Karpas-422 (cell line): ENCODE measurements around the gene KIAA0040. TPM values are rescaled to one million over a fixed set of nuclear protein-coding genes. Genes with fewer than 3 reads are reported as not detected.

Experiments
- DNase-seq: peaks from one replicate; pipeline ENCODE4 v3.0.0-alpha.2; 2015
- H2AFZ ChIP-seq: fragments of 200-600 bp; sonication (generic); 2 replicates; pipeline ENCODE4 v1.6.1; 2014; ENCODE audit warnings: antibody characterized with exemption, low read length, mixed read lengths
- H3K27ac ChIP-seq: fragments of 200-600 bp; sonication (generic); 2 replicates; pipeline ENCODE4 v1.5.1; 2014; ENCODE audit warnings: mild to moderate bottlenecking, low read length, moderate library complexity
- H3K27me3 ChIP-seq: fragments of 200-600 bp; sonication (generic); 2 replicates; pipeline ENCODE4 v1.6.1; 2014; ENCODE audit warnings: low read length, mixed read lengths
- H3K36me3 ChIP-seq: fragments of 200-600 bp; sonication (generic); 2 replicates; pipeline ENCODE4 v1.6.1; 2014; ENCODE audit warnings: low read length, mixed read lengths; ENCODE audit not compliant: insufficient read depth
- H3K4me1 ChIP-seq: fragments of 200-600 bp; sonication (generic); 2 replicates; pipeline ENCODE4 v1.6.1; 2014; ENCODE audit warnings: mild to moderate bottlenecking, low read length, mixed read lengths
- H3K4me2 ChIP-seq: fragments of 200-600 bp; sonication (generic); 2 replicates; pipeline ENCODE4 v1.6.1; 2014; ENCODE audit warnings: low read length, low read depth, mild to moderate bottlenecking; ENCODE audit not compliant: poor library complexity, severe bottlenecking
- H3K4me3 ChIP-seq: fragments of 200-600 bp; sonication (generic); 2 replicates; pipeline ENCODE4 v1.5.1; 2014; ENCODE audit warnings: mild to moderate bottlenecking, antibody characterized with exemption, low read length, mixed read lengths
- H3K79me2 ChIP-seq: fragments of 200-600 bp; sonication (generic); 2 replicates; pipeline ENCODE4 v1.6.1; 2014; ENCODE audit warnings: mild to moderate bottlenecking, low read length, mixed read lengths
- H3K9ac ChIP-seq: fragments of 200-600 bp; sonication (generic); 2 replicates; pipeline ENCODE4 v1.6.0; 2014; ENCODE audit warnings: low read length
- H3K9me2 ChIP-seq: fragments of 200-600 bp; sonication (generic), shearing (Covaris generic); replicated peaks from 2 replicates; pipeline ENCODE4 v1.6.0; 2014; ENCODE audit warnings: mild to moderate bottlenecking, low read length, moderate library complexity; ENCODE audit not compliant: insufficient read depth
- H3K9me3 ChIP-seq: fragments of 300-700, 200-600 bp; sonication (generic); 2 replicates; pipeline ENCODE4 v1.6.1; 2014; ENCODE audit warnings: low read length, mixed read lengths
- H4K20me1 ChIP-seq: fragments of 200-600 bp; sonication (generic); 2 replicates; pipeline ENCODE4 v1.6.1; 2014; ENCODE audit warnings: mild to moderate bottlenecking, antibody characterized with exemption, low read length, low read depth; ENCODE audit not compliant: insufficient read depth
- total RNA-seq: library from RNA; depleted of rRNA; stranded (reverse); fragments of >200 nt; shearing (Covaris generic); gene quantifications from 2 replicates; pipeline ENCODE4 v1.2.3, GENCODE V29; 2014; ENCODE audit warnings: low replicate concordance

KIAA0040 gene
- total RNA-seq, 1 experiment from 2014 or later = 86.6 TPM

GRCh38 chr1:175150596-175151319 lies 41.8 kb downstream of the KIAA0040 start:
- Histone ChIP-seq H3K27me3 (no peaks in the 10 kb centered on the region), H3K4me2 (no peak overlapping the region), H3K9me2 (no peaks in the 10 kb centered on the region), H3K4me1 (peaks cover 47% of the 10 kb centered on the region), H3K9ac (no peak overlapping the region), H3K36me3 (no peaks in the 10 kb centered on the region), H3K9me3 (no peaks in the 10 kb centered on the region), H4K20me1 (no peaks in the 10 kb centered on the region), H2AFZ (no peak overlapping the region), H3K27ac (no peak overlapping the region), H3K79me2 (no peaks in the 10 kb centered on the region), H3K4me3 (no peak overlapping the region)
- DNase-seq = no peak

- Histone ChIP-seq H3K27ac (no peak overlapping the region), H3K36me3 (no peaks in the 10 kb centered on the region), H3K79me2 (no peaks in the 10 kb centered on the region)
These were observed 44.5 kb downstream of the KIAA0040 start for GRCh38 chr1:175148068-175148467.

GRCh38 chr1:175147569-175147968 lies 45.0 kb downstream of the KIAA0040 start:
- H3K27me3 ChIP-seq = no peaks in the 10 kb centered on the region
- H4K20me1 ChIP-seq = peaks cover 3% of the 10 kb centered on the region; the same call in 1 of the 2 replicates
- H3K9me2 ChIP-seq = no peaks in the 10 kb centered on the region

More at GRCh38 chr1:175148068-175148467, 44.5 kb downstream of the KIAA0040 start:
- Histone ChIP-seq H3K9me3 (no peaks in the 10 kb centered on the region), H3K4me1 (peaks cover 35% of the 10 kb centered on the region), H3K9ac (no peak overlapping the region), H3K27me3 (no peaks in the 10 kb centered on the region), H3K9me2 (no peaks in the 10 kb centered on the region), H3K4me2 (peak overlapping the region; percentile 51), H3K4me3 (peak overlapping the region; percentile 7; the same call in 1 of the 2 replicates), H4K20me1 (peaks cover 3% of the 10 kb centered on the region; the same call in 1 of the 2 replicates), H2AFZ (no peak overlapping the region)
- no peak for DNase-seq

GRCh38 chr1:175146529-175147213 lies 45.9 kb downstream of the KIAA0040 start:
- Histone ChIP-seq H3K27ac (no peak overlapping the region), H3K9me3 (no peaks in the 10 kb centered on the region), H2AFZ (no peak overlapping the region), H3K9me2 (no peaks in the 10 kb centered on the region), H3K79me2 (no peaks in the 10 kb centered on the region), H4K20me1 (peaks cover 3% of the 10 kb centered on the region; the same call in 1 of the 2 replicates), H3K4me2 (no peak overlapping the region), H3K36me3 (no peaks in the 10 kb centered on the region), H3K9ac (no peak overlapping the region), H3K4me3 (no peak overlapping the region), H3K4me1 (peaks cover 36% of the 10 kb centered on the region), H3K27me3 (no peaks in the 10 kb centered on the region)
- peak; percentile 92 for DNase-seq

More at GRCh38 chr1:175147569-175147968, 45.0 kb downstream of the KIAA0040 start:
- Histone ChIP-seq H3K4me1 (peaks cover 34% of the 10 kb centered on the region), H3K27ac (no peak overlapping the region), H2AFZ (no peak overlapping the region), H3K79me2 (no peaks in the 10 kb centered on the region), H3K9ac (no peak overlapping the region), H3K9me3 (no peaks in the 10 kb centered on the region), H3K36me3 (no peaks in the 10 kb centered on the region), H3K4me2 (peak overlapping the region; percentile 51), H3K4me3 (peak overlapping the region; percentile 7; the same call in 1 of the 2 replicates)
- DNase-seq = peak; percentile 65

- no peak overlapping the region for H3K4me2 ChIP-seq
- no peaks in the 10 kb centered on the region for H3K9me2 ChIP-seq
- H3K36me3 ChIP-seq = no peaks in the 10 kb centered on the region
- no peak overlapping the region for H3K9ac ChIP-seq
- H3K27ac ChIP-seq = no peak overlapping the region
- H3K9me3 ChIP-seq = no peaks in the 10 kb centered on the region
- H3K4me3 ChIP-seq = no peak overlapping the region
- no peak for DNase-seq
- no peak overlapping the region for H2AFZ ChIP-seq
- H3K79me2 ChIP-seq = no peaks in the 10 kb centered on the region
- H3K27me3 ChIP-seq = no peaks in the 10 kb centered on the region
- peaks cover 4% of the 10 kb centered on the region; the same call in 1 of the 2 replicates for H4K20me1 ChIP-seq
- peaks cover 36% of the 10 kb centered on the region for H3K4me1 ChIP-seq
These were observed 46.6 kb downstream of the KIAA0040 start for GRCh38 chr1:175145899-175146528.

- no peaks in the 10 kb centered on the region for H3K9me3 ChIP-seq
- H3K4me2 ChIP-seq = no peak overlapping the region
- no peak overlapping the region for H2AFZ ChIP-seq
- H3K9me2 ChIP-seq = no peaks in the 10 kb centered on the region
- H3K4me3 ChIP-seq = no peak overlapping the region
- H3K9ac ChIP-seq = no peak overlapping the region
- no peaks in the 10 kb centered on the region for H3K79me2 ChIP-seq
- no peaks in the 10 kb centered on the region for H3K36me3 ChIP-seq
- H3K27ac ChIP-seq = no peak overlapping the region
- no peak for DNase-seq
- peaks cover 17% of the 10 kb centered on the region for H3K4me1 ChIP-seq
- no peaks in the 10 kb centered on the region for H3K27me3 ChIP-seq
- H4K20me1 ChIP-seq = peaks cover 7% of the 10 kb centered on the region; the same call in 1 of the 2 replicates
These were observed 54.0 kb downstream of the KIAA0040 start for GRCh38 chr1:175138579-175138978.

GRCh38 chr1:175137369-175137768 lies 55.2 kb downstream of the KIAA0040 start:
- H3K27ac ChIP-seq = no peak overlapping the region
- no peak overlapping the region for H2AFZ ChIP-seq
- H3K4me1 ChIP-seq = peaks cover 7% of the 10 kb centered on the region
- H3K9me3 ChIP-seq = no peaks in the 10 kb centered on the region
- no peaks in the 10 kb centered on the region for H3K36me3 ChIP-seq
- H3K27me3 ChIP-seq = no peaks in the 10 kb centered on the region
- H3K79me2 ChIP-seq = no peaks in the 10 kb centered on the region
- H3K4me3 ChIP-seq = no peak overlapping the region
- no peak for DNase-seq
- no peak overlapping the region for H3K9ac ChIP-seq
- H3K4me2 ChIP-seq = no peak overlapping the region
- no peaks in the 10 kb centered on the region for H3K9me2 ChIP-seq
- H4K20me1 ChIP-seq = 0 out of 2 replicates have a peak, but pooled peaks cover 4% of the 10 kb centered on the region

- H3K9me3 ChIP-seq = no peaks in the 10 kb centered on the region
- H3K4me2 ChIP-seq = no peak overlapping the region
- no peak overlapping the region for H3K9ac ChIP-seq
- no peaks in the 10 kb centered on the region for H3K79me2 ChIP-seq
- no peaks in the 10 kb centered on the region for H3K27me3 ChIP-seq
- no peaks in the 10 kb centered on the region for H3K36me3 ChIP-seq
- no peaks in the 10 kb centered on the region for H3K4me1 ChIP-seq
- H3K4me3 ChIP-seq = no peak overlapping the region
- no peak for DNase-seq
- no peaks in the 10 kb centered on the region for H3K9me2 ChIP-seq
- no peak overlapping the region for H2AFZ ChIP-seq
- H4K20me1 ChIP-seq = 0 out of 2 replicates have a peak, but pooled peaks cover 4% of the 10 kb centered on the region
- no peak overlapping the region for H3K27ac ChIP-seq
These were observed 56.3 kb downstream of the KIAA0040 start for GRCh38 chr1:175136246-175136645.
